Inferior parietal cortex (tissue), 1 donor: ENCODE data around the gene CHD1.
A peak's percentile ranks its signal among the peaks of the same experiment; 100 is the strongest.

Experiments
- DNase-seq: peaks from one replicate; pipeline ENCODE4 v3.0.0-alpha.2; 2016; ENCODE audit errors: extremely low spot score

The CHD1 gene

GRCh38 chr5:98904780-98905179 lies 24.0 kb downstream of the CHD1 start:
- DNase-seq, result no peak

DNA sequence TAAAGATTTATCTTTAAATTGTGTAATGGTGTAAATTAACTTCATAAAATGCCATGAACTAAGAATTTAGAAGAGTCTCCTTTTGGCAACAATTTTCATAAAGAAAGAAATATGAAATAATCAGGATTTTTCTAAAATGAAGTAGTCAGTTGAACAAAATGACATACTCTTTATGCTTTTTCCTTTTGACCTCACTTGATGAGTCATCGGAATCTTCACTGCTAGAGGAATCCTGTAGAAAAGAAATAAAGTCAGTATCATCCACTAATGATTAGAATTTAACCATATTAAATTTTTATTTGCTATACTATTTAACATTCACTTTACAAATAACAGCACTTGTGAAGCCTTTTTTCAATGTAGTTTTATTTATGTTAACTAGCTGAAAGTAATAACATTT lies 26.1 kb downstream of the CHD1 start:
- no peak for DNase-seq

DNA sequence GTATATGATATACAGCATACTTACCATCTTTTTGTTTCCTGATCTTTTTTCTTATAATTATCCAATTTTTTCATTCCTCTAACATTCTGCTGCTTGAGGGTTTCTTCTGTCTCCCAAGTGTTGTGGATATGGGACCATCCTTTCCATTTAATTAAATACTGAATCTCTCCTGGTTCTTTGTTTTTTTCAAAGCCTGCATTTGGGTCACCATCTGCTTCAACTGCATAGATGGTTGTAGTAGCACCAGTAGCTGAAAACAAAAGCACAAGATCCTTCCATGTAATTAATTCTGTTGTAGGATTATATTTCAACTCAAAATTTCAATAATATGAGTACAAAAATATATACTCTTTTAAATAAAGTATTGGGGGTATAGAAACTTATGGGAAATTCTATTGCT lies 29.4 kb downstream of the CHD1 start:
- DNase-seq, result no peak

DNA sequence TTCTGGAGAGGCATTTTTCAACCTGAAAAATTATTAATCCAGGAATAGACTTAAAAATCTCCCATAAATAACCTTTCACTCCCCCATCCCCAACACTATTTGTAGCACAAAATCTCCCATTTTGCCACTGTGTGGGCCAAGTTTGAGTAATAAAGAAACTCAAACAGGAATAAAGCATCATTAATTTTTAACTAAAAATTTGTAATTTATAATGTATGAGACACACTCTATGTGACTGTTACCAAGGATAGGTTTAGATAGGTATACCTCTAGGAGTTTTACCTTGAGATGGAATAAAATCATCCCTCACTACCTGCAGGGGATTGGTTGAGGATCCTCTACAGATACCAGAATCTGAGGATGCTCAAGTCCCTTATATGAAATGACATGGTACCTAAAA lies 30.1 kb downstream of the CHD1 start:
- DNase-seq, result no peak

GRCh38 chr5:98891591-98891990 lies 37.2 kb downstream of the CHD1 start:
- DNase-seq, result no peak

DNA sequence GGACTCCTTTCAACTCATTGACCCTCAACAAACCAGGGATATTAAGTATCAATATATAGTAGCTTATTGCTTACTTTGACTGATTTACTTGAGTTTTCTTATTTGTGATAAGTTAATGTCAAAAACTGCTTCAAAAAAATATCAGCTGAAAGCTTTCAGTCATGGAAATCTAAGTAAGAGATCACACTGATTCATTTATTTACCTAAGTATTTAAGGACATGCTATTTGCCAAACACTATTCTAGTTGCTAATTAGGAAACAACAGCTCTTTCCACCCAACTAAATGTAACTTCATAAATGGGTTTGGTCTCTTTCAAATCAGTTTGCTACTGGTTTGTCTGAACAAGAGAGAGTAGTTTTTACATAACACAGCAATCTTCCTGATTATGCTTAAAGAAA lies 48.2 kb downstream of the CHD1 start:
- DNase-seq, result no peak

- no peak for DNase-seq
Observed at GRCh38 chr5:98880151-98880550, 48.7 kb downstream of the CHD1 start.

- no peak for DNase-seq
Observed at GRCh38 chr5:98877600-98877999, 51.2 kb downstream of the CHD1 start.

DNA sequence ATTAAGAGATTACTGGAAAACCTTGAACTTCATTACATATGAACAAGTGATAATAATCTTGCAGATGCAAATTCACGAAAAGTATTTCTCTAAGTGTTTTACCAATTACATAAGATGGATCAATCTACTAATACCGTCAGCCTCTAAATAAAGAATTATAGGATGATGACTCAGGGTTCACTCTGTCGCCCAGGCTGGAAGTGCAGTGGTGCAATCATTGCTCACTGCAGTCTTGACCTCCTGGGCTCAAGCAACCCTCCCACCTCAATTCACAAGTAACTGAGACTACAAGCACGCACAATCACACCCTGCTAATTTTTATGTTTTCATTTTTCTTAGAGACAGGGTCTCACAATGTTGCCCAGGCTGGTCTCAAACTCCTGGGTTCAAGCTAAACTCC lies 56.1 kb downstream of the CHD1 start:
- DNase-seq, result no peak

GRCh38 chr5:98865690-98866089 lies 63.1 kb downstream of the CHD1 start:
- DNase-seq, result no peak

- no peak for DNase-seq
Observed at GRCh38 chr5:98847054-98847453, 81.8 kb downstream of the CHD1 start.

- DNase-seq, result no peak
Observed at GRCh38 chr5:98846520-98846919, 82.3 kb downstream of the CHD1 start.

GRCh38 chr5:98845878-98846277 lies 82.9 kb downstream of the CHD1 start:
- no peak for DNase-seq

- no peak for DNase-seq
Observed at GRCh38 chr5:98844865-98845264, 83.9 kb downstream of the CHD1 start.

DNA sequence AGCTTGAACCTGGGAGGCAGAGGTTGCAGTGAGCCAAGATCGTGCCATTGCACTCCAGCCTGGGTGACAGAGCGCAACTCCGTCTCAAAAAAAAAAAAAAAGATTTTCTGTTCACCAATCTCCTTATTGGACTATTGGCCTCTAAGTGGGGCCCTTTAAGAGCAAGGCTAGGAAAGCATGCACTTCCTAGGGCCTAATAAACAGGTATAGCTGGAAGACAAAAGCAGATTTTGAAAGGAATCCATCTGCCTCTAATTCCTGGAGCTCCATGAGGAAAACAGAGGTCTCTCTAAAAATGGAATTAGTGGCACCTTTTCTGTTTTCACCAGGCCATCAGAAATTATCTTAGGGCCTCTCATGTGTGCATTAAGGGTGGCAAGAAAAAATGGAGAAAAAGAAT lies 85.3 kb downstream of the CHD1 start:
- no peak for DNase-seq

DNA sequence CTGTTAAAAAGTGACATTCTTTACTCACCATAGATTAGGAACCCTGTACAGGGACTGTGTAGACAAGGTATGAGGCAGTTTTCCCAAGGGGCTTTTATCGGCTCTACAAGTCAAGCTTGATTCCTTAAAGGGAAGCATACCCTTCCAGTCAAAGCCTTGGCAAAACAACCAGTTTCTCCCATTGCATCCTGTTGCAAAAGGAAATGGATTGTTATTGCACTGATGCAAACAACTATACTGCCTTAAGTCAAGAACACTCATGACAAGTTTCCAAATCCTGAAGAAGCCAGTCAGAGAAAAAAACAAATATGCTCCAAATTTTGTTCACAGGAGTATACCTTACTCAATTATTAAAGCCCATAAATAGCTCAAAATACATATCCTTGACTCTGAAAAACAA lies 87.9 kb downstream of the CHD1 start:
- DNase-seq, result no peak

DNA sequence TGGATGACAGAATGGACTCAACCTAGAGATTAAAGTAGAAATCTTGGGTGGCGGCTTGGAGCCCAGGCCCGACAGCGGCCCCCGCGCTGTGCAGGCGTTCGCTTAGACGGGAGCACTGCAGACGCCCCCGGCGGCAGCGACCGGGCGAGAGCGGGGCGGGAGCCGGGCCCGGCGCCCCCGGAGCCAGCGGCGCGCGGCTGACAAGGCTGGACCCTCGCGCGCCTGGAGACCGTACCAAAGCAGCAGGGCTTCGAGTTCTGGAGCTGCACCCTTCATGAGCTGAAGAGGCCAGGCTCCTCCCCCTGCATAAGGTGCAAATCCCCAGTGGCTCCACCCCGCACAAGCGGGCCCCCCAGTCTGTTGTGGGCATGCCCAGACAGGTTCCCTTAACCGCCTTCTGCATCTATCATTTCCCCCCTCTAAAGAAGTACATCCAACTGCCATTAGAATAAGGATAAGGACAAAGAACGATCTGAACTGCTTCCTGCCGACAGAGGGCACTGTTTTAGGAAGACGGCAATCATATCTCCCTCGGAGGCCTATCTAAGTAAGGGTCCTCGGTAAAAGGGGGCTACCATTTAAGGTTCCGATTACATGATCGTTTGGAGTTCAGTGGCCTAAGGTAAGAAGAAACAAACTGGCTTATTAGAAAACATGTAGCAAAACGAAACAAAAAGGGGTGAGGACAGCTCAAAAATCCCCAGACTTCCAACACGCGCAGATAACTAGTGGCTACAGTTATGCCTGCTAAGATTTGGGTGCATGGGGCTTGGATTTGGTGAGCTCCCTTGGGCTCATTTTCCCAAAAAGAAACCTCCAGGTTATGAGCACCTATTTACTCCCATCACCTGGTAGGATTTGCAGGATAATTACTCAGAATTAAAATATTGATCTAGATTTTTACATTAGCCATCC lies 89.1 kb downstream of the CHD1 start:
- no peak for DNase-seq

- DNase-seq, result no peak
Observed at GRCh38 chr5:98836175-98836574, 92.6 kb downstream of the CHD1 start.

- DNase-seq, result no peak
Observed at GRCh38 chr5:98827588-98828284, 101.1 kb downstream of the CHD1 start.

DNA sequence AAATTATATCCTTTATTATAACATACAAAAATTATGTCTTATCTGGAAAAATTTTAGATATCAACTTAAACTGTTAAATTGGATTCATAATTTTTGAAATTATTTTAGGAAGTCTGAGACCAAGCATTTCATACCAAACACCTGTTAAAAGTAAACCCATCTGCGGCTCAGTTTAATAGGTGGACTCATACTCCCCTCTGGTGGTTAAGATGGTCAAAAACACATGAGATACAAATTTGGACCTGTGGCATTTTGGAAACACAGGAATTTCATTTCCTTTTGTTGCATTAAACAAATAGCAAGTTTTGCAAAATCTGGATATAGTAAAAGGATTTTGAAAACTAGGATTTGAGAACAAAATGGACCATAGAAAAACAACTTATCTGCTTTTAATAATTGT lies 101.6 kb downstream of the CHD1 start:
- DNase-seq, result peak; percentile 27

GRCh38 chr5:98825582-98826375 lies 103.0 kb downstream of the CHD1 start:
- DNase-seq, result no peak

DNA sequence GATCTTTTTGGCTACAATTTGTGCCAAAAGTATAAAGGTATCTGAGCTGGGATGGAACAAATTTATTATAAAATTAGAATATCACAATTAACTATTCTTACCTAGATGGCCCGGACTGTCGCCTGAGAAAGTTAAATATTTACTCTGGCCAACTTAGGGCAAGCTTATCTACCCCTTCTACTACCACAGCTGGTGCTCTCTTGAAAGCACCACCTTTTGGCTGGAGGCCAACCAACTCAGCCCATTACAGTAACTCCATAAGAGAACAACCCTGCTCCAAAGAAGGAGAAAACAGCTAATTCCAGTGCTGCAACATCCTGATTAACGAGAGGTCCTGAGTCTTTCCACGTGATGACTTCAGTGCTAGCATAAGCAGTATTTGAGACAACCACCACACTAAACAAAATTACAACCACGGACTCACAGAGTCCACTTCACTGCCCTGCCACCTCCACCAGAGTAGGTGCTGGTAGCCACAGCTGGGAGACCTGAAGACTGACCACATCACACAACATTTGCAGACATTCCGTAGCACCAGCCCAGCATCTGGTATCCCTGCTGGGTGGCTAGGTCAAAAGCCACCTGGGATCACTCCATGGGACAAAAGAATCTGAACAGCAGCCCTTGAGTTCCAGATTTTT lies 112.1 kb downstream of the CHD1 start:
- no peak for DNase-seq
